Transverse colon (tissue), 4 donors: ENCODE results near the gene POC1B. TPM values are rescaled to one million over a fixed set of nuclear protein-coding genes. Genes with fewer than 3 reads are reported as not detected.

ENCODE experiments used
- DNase-seq: peaks from one replicate; pipeline ENCODE4 v3.0.0-alpha.2; 2019
- H3K27ac ChIP-seq, 4 donors: fragments of 200-600 bp; sonication (generic); 2 replicates each; pipeline ENCODE4 v1.5.1; 2016 to 2018; ENCODE audit warnings: inconsistent platforms in 4 of 4
- H3K27me3 ChIP-seq: fragments of 200-600 bp; sonication (generic); 2 replicates; pipeline ENCODE4 v1.5.1; 2017; ENCODE audit warnings: inconsistent platforms
- H3K36me3 ChIP-seq, 4 donors: fragments of 200-600 bp; sonication (generic); 2 replicates each; pipeline ENCODE4 v1.5.1; 2017 to 2019; ENCODE audit warnings: inconsistent platforms in 4 of 4
- H3K4me1 ChIP-seq, 4 donors: fragments of 200-600 bp; sonication (generic); 2 replicates each; pipeline ENCODE4 v1.5.1; 2017 to 2020; ENCODE audit warnings: inconsistent platforms in 4 of 4
- H3K4me3 ChIP-seq, 4 donors: fragments of 200-600 bp; sonication (generic); 1 replicate in 1 of 4; 2 replicates in 3 of 4; pipeline versions ENCODE4 v1.5.1 to v1.6.1; 2017 to 2019; ENCODE audit warnings: inconsistent platforms in 4 of 4
- H3K9me3 ChIP-seq, 2 donors: fragments of 200-600 bp; sonication (generic); 2 replicates each; pipeline ENCODE4 v1.5.1; 2017 to 2019; ENCODE audit warnings: inconsistent platforms in 2 of 2
- CTCF ChIP-seq, 5 experiments: fragments of 200-600 bp in 3 of 5; fragments of 450-650 bp in 2 of 5; sonication (generic) in 3 of 5; IDR thresholded peaks; 1 replicate in 2 of 5; 2 replicates in 3 of 5; pipeline ENCODE4 v1.5.1; 2016 to 2017; ENCODE audit warnings: antibody characterized with exemption in 5 of 5, inconsistent platforms in 3 of 5, mild to moderate bottlenecking in 2 of 5, moderate library complexity in 1 of 5
- EP300 ChIP-seq: sonication (generic); formaldehyde crosslinking; IDR thresholded peaks from one replicate; pipeline ENCODE4 v1.6.1; 2017; ENCODE audit warnings: antibody characterized with exemption, low read depth
- POLR2A ChIP-seq: fragments of 450-650 bp; IDR thresholded peaks from one replicate; pipeline ENCODE4 v1.6.1; 2016; ENCODE audit warnings: antibody characterized with exemption, mild to moderate bottlenecking, moderate library complexity
- POLR2AphosphoS5 ChIP-seq, 3 donors: sonication (generic); formaldehyde crosslinking; IDR thresholded peaks; one replicate each; pipeline ENCODE4 v1.6.1; 2016; ENCODE audit warnings: antibody characterized with exemption in 3 of 3
- WGBS, 2 donors: methylation state at CpG; one replicate each; pipeline ENCODE4 v1.1.5; 2018; ENCODE audit warnings: low coverage in 1 of 2; 5-methylcytosine and 5-hydroxymethylcytosine counted together
- in situ Hi-C, 4 donors: fragments of 200-750 bp; cut with MboI; loops; one replicate each; pipeline versions ENCODE4 v1.15.0 to v1.15.1; 2017; ENCODE audit warnings: low sequenced_read_pairs in 3 of 4, low pct_ligation_motif_present in 1 of 4, low pct_unique_long_range_greater_than_20kb in 1 of 4
- intact Hi-C: fragments of 100-400 bp; cut with DNase I; formaldehyde crosslinking; loops from one replicate; pipeline ENCODE4 v1.15.1; 2023; ENCODE audit warnings: low total_unique reads
- total RNA-seq, 4 donors: library from RNA; depleted of rRNA; stranded (reverse); fragments of >200 nt; gene quantifications; one replicate each; pipeline ENCODE4 v1.1.0, GENCODE V29; 2016

Gene POC1B
- total RNA-seq, 4 donors from 2014 or later: 7.8 to 68.5 (median 33.8) TPM

DNA sequence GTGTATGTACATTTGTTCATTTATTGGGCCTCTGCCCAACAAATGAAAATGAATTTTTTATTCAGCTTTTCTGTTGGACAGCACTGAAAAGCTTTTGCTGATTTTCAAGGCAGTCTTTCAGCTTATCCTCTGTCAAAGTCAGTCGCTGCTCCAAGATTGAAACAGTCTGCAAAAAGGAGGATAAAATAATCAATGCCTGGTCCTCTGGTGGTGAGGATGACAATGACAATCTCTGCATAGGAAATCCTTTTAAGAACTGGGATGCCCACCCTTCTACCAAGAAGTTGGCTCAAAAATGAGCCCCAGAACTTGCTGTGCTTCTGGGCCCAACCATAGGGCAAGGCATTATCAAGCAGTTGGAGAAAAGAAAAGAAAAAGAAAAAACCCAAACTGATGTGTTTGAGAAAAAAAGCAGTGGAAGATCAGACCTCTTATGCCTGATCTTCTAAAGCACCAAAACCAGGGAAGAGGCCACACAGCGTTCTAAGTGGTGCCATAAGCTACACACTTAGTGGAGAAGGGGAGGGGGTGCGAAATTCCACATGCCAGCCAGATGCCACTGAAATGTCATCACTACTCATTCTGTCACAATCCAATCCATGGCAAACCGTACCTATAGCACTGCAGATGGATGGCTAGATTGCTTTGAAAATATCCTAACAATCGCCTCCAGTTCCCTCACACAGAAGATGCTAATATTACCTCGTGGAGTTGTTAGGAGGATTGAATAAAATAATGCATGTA lies 104.6 kb downstream of the POC1B start:
- Histone ChIP-seq H3K27ac (no peak overlapping the region), H3K27me3 (no peaks in the 10 kb centered on the region), H3K9me3 (no peaks in the 10 kb centered on the region), H3K4me1 (peaks cover 0 to 7% (median 0%) of the 10 kb centered on the region in 4 donors), H3K36me3 (peaks cover 0 to 7% (median 0%) of the 10 kb centered on the region in 4 donors), H3K4me3 (no peak overlapping the region)
- 87 to 89% methylated on average over 4 to 6 of the region's 6 CpGs for WGBS, 2 donors
- DNase-seq: no peak
- intact Hi-C loops (no loop called here), in situ Hi-C loops (no loop called here)
- no peak for TF ChIP-seq POLR2A
- no peak for TF ChIP-seq POLR2AphosphoS5 (IDR thresholded peaks at IDR 0.05)
- no peak for TF ChIP-seq EP300
- TF ChIP-seq CTCF (IDR thresholded peaks at IDR 0.05): peak in 1 of 5 experiments; percentile 23

GRCh38 chr12:89418228-89418910 lies 107.5 kb downstream of the POC1B start:
- WGBS, 2 donors: 95 to 97% methylated on average over 4 to 5 of the region's 5 CpGs
- DNase-seq: no peak
- H3K27ac ChIP-seq: no peak overlapping the region
- peaks cover 0 to 7% (median 0%) of the 10 kb centered on the region in 4 donors for H3K4me1 ChIP-seq
- no peaks in the 10 kb centered on the region for H3K36me3 ChIP-seq
- no peak overlapping the region for H3K4me3 ChIP-seq
- no peaks in the 10 kb centered on the region for H3K27me3 ChIP-seq
- in situ Hi-C loops: no loop called here
- no peaks in the 10 kb centered on the region for H3K9me3 ChIP-seq
- TF ChIP-seq EP300 (no peak), CTCF (IDR thresholded peaks at IDR 0.05) (no peak), POLR2AphosphoS5 (IDR thresholded peaks at IDR 0.05) (no peak), POLR2A (no peak)
- intact Hi-C loops: no loop called here

GRCh38 chr12:89417246-89417977 lies 108.4 kb downstream of the POC1B start:
- peaks cover 0 to 7% (median 0%) of the 10 kb centered on the region in 4 donors for H3K4me1 ChIP-seq
- H3K4me3 ChIP-seq: no peak overlapping the region
- DNase-seq: no peak
- no peak overlapping the region for H3K27ac ChIP-seq
- intact Hi-C loops: no loop called here
- no peaks in the 10 kb centered on the region for H3K36me3 ChIP-seq
- in situ Hi-C loops: no loop called here
- no peak for TF ChIP-seq CTCF (IDR thresholded peaks at IDR 0.05)
- no peak for TF ChIP-seq EP300
- no peak for TF ChIP-seq POLR2A
- no peak for TF ChIP-seq POLR2AphosphoS5 (IDR thresholded peaks at IDR 0.05)
- H3K27me3 ChIP-seq: no peaks in the 10 kb centered on the region
- 44 to 62% methylated on average over 2 to 3 of the region's 3 CpGs for WGBS, 2 donors
- no peaks in the 10 kb centered on the region for H3K9me3 ChIP-seq
